HG02610 (cell line): ENCODE measurements around the gene SLC44A3.

Experiments used
- ATAC-seq: cut with Tn5 transposase; IDR thresholded peaks from one replicate; pipeline ENCODE4 v1.9.1; 2021; ENCODE audit warnings: mild to moderate bottlenecking, moderate library complexity; ENCODE audit not compliant: unreplicated experiment

The SLC44A3 gene

DNA sequence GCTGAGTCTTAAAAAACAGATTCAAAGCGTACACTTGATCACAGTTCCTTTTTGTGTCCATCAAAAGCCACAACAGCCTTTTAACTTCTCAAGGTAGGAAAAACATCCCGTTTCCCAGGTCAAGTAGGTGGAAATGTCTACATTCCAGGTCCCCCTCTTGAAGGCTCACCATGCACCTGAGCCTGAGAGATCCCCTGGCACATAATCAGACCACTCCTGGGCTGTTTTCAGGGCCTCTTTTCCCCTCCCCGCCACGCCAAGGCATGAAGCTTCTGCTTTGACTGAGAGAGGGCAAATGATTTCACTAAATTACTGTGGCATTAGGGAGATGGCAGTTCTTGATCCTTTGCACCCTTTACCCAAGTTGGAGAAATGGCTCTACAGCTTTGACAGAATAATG lies 85.0 kb downstream of the SLC44A3 start:
- ATAC-seq = no peak

- ATAC-seq = no peak
Measured at GRCh38 chr1:94906382-94906781, 86.2 kb downstream of the SLC44A3 start.

GRCh38 chr1:94907136-94907535 lies 87.0 kb downstream of the SLC44A3 start:
- no peak for ATAC-seq

- no peak for ATAC-seq
Measured at GRCh38 chr1:94908190-94908589, 88.0 kb downstream of the SLC44A3 start.

- no peak for ATAC-seq
Measured at GRCh38 chr1:94908965-94909364, 88.8 kb downstream of the SLC44A3 start.

- no peak for ATAC-seq
Measured at GRCh38 chr1:94909486-94909885, 89.3 kb downstream of the SLC44A3 start.

DNA sequence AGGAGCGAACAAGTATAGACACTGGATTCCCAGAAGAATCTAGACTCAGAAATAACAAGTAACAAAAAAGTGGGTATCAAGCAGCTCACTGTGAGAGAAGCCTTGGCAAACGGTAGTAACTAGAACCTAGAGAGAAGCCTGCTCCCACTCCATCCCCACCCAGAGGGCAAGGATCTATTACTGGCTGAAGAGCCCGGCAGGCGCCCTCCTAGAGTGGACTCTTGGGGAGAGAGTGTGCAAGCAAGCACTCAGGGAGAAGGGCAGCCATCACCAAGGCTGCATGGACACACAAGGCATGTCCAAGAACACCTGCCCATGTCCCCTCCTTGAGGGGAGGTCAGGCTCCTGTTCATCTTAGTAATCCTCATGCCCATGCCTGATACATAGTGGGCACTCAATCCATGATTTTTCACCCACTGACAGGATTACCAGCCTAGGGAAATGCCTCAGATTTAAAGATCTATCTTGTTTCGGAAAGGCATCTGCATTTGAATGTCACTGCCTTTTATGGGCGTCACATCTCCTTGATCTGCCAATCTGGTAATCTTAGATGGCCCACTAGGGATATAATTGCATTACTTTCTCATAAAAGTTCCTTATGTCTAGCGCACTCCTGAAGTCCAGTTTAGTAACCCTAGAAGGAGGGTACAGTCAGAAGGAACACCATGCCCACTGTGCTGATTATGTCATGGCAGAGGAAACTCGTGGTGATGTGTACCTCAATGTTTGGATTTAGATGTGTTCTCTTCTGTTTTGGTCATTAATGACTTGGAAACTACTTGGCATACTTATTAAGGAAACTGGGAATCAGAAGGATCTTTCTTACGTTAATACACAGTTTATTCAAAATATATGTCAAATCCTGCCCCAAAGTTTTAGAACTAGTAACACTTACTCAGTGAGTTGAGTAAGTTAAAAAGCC lies 92.4 kb downstream of the SLC44A3 start:
- no peak for ATAC-seq

DNA sequence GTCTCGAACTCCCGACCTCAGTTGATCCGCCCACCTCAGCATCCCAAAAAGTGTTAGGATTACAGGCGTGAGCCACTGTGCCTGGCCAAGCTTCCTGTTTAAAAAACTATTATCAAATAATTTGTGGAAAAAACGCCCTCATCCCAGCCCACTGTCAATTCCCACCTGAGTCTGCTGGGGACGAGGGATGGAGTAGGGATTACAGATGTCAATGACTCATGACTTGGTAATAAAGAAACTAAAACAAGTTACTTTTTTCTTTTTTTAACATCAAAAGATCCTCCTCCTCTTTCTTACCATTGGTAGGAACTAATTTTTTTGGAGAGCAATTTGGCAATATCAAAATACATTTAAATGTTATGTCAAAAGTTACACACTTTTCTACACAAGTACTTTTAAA lies 97.1 kb downstream of the SLC44A3 start:
- no peak for ATAC-seq

- ATAC-seq = no peak
Measured at GRCh38 chr1:94919241-94920030, 99.3 kb downstream of the SLC44A3 start.

DNA sequence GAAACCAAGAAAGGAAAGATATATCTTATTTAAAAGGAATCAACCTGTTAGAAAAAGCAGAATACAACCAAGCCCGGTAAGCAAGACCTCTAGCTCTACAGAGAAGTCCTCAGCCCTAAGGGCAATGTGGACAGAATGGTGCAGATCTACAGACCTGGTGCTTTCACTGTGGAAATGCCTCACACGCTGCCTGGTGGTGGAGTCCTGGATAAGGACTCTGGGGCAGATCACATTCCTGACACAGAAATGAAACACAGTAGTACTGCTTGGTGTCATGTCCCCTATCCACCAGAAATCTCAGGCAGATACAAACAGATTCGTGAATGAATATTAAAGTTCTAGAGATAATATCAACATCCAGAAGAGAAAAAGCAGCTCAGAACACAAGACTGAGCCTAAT lies 99.9 kb downstream of the SLC44A3 start:
- ATAC-seq = no peak

- no peak for ATAC-seq
Measured at GRCh38 chr1:94921977-94922376, 101.8 kb downstream of the SLC44A3 start.

- no peak for ATAC-seq
Measured at GRCh38 chr1:94922761-94923331, 102.7 kb downstream of the SLC44A3 start.

- no peak for ATAC-seq
Measured at GRCh38 chr1:94925004-94925403, 104.8 kb downstream of the SLC44A3 start.

DNA sequence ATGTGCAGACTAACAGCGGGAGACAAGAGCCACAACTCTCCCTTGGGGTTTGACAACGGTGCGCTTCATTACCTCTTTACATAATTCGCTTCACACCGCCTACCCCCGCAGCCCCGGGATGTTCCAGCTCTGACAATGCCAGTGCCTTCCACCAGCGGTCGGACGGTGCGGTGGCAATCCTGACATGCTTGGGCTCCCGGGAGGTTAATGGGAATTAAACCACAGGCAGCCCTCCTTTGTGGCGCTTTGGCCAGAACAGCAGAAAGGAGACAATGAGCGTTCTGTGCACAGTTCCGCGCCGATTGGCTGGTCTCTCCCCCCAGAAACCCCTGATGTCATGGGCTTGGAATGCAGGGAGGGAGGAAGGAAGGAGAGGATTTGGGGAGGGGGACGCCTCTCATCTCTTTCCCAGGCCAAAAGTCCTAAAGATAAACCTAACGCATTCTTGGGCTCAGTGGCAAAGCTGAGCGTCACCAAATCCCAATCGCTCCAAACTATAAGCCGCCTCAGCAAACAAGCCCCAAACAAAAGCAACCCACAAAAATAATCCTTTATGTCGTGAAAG lies 105.5 kb downstream of the SLC44A3 start:
- peak; percentile 48 for ATAC-seq

DNA sequence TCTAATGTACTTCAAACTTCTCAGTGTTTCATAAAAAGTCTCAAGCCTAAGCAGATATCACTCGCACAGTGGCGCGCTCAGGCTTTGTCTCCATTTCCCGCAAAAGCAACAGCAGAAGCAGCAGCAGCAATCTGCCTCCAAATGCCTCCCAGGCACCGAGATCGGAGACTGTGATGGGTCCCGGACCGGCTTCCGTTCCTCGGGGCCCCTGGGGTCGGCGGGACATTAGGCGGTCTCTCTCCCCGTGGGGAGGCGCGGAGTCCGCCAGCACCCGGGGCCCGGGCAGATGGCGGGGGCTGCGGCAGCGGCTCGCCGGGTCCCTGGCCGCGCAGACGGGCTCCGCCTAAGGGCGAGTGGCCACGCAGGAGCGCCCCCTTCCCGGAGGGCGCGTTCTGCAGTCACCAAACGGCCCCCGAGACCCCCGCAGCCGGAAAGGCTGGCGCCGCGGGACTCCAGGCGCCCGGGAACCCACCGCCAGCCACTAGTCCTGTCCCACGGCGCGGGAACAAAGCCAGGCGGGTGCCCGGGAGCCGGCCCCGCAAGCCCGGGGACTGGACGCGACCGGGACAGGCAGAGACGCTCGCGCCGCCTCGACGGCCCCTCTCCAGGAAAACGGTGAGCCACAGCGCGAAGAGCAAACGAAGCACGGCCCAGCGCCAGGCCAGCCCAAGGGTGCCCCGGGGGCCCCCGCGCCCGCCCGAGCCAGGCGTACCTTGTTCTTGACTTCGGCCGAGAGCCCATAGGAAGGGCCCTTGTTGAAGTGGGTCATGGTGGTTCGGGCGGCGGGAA lies 106.2 kb downstream of the SLC44A3 start:
- ATAC-seq = no peak

DNA sequence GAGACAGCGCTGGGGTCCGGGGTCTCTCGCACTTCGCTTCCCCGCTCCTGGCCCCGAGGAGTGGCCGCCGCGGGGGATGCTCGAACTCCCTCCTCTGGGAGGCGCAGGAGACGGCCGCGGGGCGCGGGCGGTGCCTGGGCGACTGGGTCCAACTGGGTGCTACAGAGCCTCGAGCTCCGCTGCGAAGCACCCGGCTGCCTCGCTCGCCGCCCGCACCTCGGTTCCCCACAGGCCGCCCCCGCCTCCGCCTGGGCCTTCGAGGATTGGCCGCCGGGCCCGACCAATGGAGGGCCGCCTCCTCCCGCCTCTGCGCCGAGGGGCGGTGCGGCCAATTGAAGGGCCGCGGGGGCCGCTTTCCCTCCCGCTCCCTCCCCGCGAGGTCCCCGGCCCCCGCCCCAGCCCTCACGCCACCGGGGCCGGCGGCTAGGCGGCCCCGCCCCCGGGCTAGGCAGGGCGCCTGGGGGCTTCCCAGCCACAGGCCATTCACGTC lies 106.8 kb downstream of the SLC44A3 start, which contains the start of gene CNN3:
Gene CNN3 (minus strand): TSS at position 196 of the 490 bp plus-strand sequence. CDS start 216 bp downstream, outside the sequence.
- ATAC-seq = peak; percentile 75

DNA sequence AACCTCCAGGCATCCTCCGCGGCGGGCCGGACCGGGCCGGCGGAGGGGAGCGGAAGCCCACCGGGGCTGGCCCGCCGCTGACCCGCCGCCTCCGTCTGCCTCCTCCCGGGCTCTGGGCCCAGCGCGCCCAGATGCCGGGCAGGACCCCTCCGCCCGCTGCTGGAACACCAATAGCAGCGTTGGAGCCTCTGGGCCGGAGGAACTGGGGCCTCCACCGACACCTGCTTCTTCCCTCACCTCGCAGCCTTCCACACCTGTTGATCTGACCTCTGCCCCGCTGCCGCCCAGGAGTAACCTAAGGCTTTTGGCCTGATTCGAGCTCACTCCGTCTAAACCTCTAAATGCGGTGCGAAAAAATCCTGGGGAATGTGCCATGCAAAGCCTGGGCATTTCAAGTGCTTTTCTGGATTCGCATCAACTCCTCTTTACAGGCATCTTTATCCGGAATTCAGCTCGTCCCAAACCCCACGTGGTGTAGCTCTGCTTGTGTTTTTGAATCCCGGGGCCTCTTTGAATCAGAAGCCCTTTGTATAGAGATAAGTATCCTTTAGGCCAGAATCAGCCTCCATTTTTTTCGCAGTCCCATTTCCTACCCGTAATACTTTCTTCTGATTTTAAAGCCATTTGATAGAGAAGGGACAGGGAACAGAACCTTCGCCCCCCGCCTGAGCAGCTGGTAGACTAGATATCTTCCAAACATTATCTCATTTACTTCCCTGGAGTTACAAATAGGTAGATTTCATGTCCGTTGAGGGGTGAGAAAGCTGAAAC lies 107.4 kb downstream of the SLC44A3 start:
- no peak for ATAC-seq

- no peak for ATAC-seq
Measured at GRCh38 chr1:94928293-94928939, 108.3 kb downstream of the SLC44A3 start.
